Mucosa of descending colon (tissue), 3 donors: ENCODE data around the gene SEC31A. TPM values are rescaled to one million over a fixed set of nuclear protein-coding genes. Genes with fewer than 3 reads are reported as not detected.

Experiments
- ATAC-seq: fragments of 200-7000 bp; cut with Tn5 transposase; one replicate; pipeline ENCODE4 v1.9.1; 2020; ENCODE audit warnings: mild to moderate bottlenecking, moderate library complexity
- DNase-seq, 3 donors: peaks; one replicate each; pipeline ENCODE4 v3.0.0-alpha.2; 2020
- H3K36me3 ChIP-seq: fragments of 200-600 bp; one replicate; pipeline ENCODE4 v1.8.0; 2021; ENCODE audit warnings: low read depth, mild to moderate bottlenecking
- H3K4me1 ChIP-seq: fragments of 200-600 bp; one replicate; pipeline ENCODE4 v1.8.0; 2021; ENCODE audit warnings: low read depth, mild to moderate bottlenecking
- H3K4me3 ChIP-seq: fragments of 200-600 bp; one replicate; pipeline ENCODE4 v1.8.0; 2021; ENCODE audit warnings: mild to moderate bottlenecking
- H3K9me3 ChIP-seq: fragments of 200-600 bp; one replicate; pipeline ENCODE4 v1.8.0; 2021; ENCODE audit warnings: mild to moderate bottlenecking
- CTCF ChIP-seq: fragments of 200-600 bp; IDR thresholded peaks from one replicate; pipeline ENCODE4 v1.8.0; 2022; ENCODE audit warnings: antibody characterized with exemption, mild to moderate bottlenecking
- intact Hi-C, 2 donors: fragments of 100-400 bp; cut with DNase I in 1 of 2; cut with micrococcal nuclease in 1 of 2; formaldehyde crosslinking; loops; one replicate each; pipeline versions ENCODE4 v1.11.0 to v1.11.1; 2022; cut with DNase I, micrococcal nuclease
- total RNA-seq, 3 donors: library from RNA; stranded (reverse); fragmentation: NEBNext Ultra II Directional in 2 of 3; extraction: Animal tissue kit (Norgen Biotek cat#: 25700) in 2 of 3; gene quantifications; one replicate each; pipeline versions ENCODE4 v1.2.1 to v1.2.4, GENCODE V29; 2021 to 2023
- donor health status: DM: no; HTN: no; CAD: no; lungs with moderate emphysema.
- donor health status: DM: no; HTN: no; CAD: no.
- donor health status: DM: no; HTN: yes; CAD: no.

SEC31A gene
- total RNA-seq, 3 donors from 2014 or later, result 167 to 179 (median 176) TPM

GRCh38 chr4:82773057-82773456 is 117.9 kb downstream of the SEC31A start:
- ATAC-seq, result no peak

GRCh38 chr4:82770607-82771006 is 120.3 kb downstream of the SEC31A start:
- Histone ChIP-seq H3K4me1 (no peaks in the 10 kb centered on the region), H3K4me3 (no peak overlapping the region), H3K9me3 (peaks cover 6% of the 10 kb centered on the region), H3K36me3 (no peaks in the 10 kb centered on the region)
- DNase-seq (no peak), ATAC-seq (no peak)
- intact Hi-C loops, result no loop called here
- TF ChIP-seq CTCF, result no peak

More at GRCh38 chr4:82773057-82773456, 117.9 kb downstream of the SEC31A start:
- TF ChIP-seq CTCF, result no peak
- Histone ChIP-seq H3K4me3 (no peak overlapping the region), H3K4me1 (no peaks in the 10 kb centered on the region), H3K36me3 (no peaks in the 10 kb centered on the region), H3K9me3 (no peaks in the 10 kb centered on the region)
- DNase-seq, result no peak
- intact Hi-C loops, result no loop called here

Other genes with a start within 250 kb of the SEC31A start
- gene SCD5, start 92.4 kb downstream of the SEC31A start, total RNA-seq, result 10 to 100 TPM in 1 of 3 donors, 1 to 10 TPM in 2; 1.5 to 19.9 (median 2.8) TPM
- gene THAP9, start 9.6 kb upstream of the SEC31A start, total RNA-seq, result 1 to 10 TPM; 2.9 to 5.1 (median 5.0) TPM
- 10 to 100 TPM; 15.6 to 16.7 (median 15.8) TPM for gene LIN54, start 119.7 kb upstream of the SEC31A start, total RNA-seq
- 10 to 100 TPM; 16.7 to 26.1 (median 26.0) TPM for gene COPS4, start 144.0 kb upstream of the SEC31A start, total RNA-seq
- 1,000 to 10,000 TPM in 1 of 3 donors, 100 to 1,000 TPM in 2; 539 to 1,034 (median 875) TPM for gene PLAC8, start 223.6 kb upstream of the SEC31A start, total RNA-seq